ENCODE results near the gene MRM2.

The MRM2 gene

GRCh38 chr7:2247141-2247995 is 5.4 kb upstream of the MRM2 start:
- DNase-seq (ENCODE audit: low spot score), result no peak

- DNase-seq (ENCODE audit: low spot score), result peak; percentile 68
Measured at GRCh38 chr7:2245883-2246675, 4.1 kb upstream of the MRM2 start.

DNA sequence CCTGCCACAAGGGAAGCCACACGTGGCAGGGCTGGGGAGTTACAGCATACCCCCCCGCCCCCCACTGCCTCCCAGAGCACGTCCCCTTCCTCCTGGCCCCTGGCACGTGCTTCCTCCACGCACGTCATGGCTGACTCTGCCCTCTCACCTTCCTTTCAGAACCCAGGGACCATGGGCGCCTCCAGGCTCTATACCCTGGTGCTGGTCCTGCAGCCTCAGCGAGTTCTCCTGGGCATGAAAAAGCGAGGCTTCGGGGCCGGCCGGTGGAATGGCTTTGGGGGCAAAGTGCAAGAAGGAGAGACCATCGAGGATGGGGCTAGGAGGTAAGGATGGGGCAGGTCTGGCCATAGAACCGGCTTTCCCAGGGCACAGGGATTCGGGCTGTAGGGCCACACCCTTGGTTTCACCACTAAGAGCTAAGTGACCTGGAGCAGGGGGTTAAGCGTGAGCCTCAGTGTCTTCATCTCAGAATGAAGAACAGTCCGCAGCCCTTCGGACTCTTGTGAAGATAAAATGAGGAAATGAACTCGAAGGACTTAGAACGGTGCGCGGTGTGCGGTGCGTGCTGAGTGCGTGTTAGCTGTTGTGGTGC is 2.5 kb upstream of the MRM2 start:
- peak; percentile 47 for DNase-seq (ENCODE audit: low spot score)

- DNase-seq (ENCODE audit: low spot score), result no peak
Measured at GRCh38 chr7:2243458-2243857, 1.5 kb upstream of the MRM2 start.

DNA sequence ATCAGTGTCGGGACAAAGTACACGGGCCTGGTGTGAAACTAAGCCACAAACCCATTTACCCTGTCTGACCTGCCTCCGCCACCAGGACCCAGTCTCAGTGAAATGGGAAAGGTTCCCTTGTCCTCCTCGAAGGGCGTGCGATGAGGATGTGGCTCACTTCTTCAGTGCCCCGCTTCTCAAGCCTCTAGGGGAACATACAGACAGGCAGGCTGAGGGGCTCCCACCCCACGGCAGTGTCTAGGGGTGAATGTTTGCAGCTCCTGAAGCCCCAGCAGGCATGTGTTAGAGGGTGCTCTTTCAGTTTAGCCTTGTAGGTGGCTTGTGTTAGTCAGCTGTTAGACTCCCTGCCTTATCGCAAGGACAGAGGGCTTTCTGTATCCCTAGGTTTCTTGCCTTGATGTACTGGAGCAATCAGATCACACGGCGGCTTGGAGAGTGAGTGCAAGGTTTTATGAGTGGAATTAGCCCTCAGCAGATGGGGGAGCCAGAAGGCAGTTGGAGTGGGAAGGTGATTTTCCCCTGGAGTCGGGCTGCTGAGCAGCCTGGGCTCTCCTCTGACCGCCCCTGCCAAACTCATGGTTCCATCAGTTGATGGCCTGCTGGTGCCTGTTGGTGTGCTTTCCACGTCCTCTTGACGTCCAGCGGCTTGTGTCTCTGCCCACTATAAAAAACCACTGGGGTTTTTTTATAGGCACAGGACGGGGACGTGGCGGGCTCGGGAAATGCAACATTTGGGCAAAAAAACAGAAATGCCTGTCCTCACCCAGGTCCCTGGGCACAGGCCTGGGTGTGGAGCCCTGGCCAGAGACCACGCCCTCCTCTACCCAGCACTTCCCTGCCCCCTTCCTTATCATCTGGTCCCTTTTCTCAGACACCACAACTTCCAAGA is 780 bp upstream of the MRM2 start:
- DNase-seq (ENCODE audit: low spot score), result no peak

- DNase-seq (ENCODE audit: low spot score), result no peak
Measured at GRCh38 chr7:2239242-2239641, 2.8 kb downstream of the MRM2 start.

DNA sequence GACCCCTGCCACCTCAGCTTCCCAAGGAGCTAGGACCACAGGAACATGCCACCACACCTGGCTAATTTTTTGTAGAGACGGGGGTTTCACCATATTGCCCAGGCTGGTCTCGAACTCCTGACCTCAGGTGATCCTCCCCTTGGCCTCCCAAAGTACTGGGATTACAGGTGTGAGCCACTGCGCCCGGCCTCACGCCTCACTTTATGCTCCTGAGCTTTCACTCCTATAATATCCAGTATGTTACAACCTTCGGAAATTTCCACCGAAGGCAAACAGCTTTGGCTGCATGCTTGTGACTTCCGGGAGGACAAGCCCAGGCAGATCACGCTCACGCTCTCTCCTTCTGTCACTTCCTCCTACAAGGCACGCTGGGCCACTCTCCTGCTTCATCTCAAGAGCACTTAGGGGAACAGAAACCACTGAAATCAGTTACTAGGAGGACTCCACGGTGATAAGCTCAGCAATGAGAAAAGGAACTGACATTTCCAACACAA is 4.8 kb downstream of the MRM2 start:
- peak; percentile 85 for DNase-seq (ENCODE audit: low spot score)

DNA sequence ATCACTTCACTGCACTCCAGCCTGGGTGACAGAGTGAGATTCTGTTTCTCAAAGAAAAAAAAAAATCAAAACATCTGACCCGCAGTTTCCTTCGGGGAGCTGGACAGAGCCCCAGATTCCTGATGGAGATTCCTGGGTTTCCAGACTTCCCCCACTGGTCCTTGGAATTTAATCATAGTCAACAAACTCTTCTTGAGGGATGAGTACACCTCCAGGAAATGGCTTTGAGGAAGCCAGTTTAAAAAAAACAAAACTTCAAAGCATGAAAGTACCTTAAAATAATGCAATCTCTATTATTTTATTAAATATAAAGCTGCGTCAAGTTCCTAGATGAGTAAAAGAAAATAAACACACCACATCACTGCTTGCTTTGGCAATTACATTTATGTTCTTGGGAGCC is 8.1 kb downstream of the MRM2 start:
- no peak for DNase-seq (ENCODE audit: low spot score)

- peak; percentile 90 for DNase-seq (ENCODE audit: low spot score)
Measured at GRCh38 chr7:2232766-2233520, 9.1 kb downstream of the MRM2 start, which contains the start of gene MAD1L1. Gene MAD1L1 (minus strand): TSS chr7:2232945. CDS start chr7:2230133, 2,812 bp downstream.

DNA sequence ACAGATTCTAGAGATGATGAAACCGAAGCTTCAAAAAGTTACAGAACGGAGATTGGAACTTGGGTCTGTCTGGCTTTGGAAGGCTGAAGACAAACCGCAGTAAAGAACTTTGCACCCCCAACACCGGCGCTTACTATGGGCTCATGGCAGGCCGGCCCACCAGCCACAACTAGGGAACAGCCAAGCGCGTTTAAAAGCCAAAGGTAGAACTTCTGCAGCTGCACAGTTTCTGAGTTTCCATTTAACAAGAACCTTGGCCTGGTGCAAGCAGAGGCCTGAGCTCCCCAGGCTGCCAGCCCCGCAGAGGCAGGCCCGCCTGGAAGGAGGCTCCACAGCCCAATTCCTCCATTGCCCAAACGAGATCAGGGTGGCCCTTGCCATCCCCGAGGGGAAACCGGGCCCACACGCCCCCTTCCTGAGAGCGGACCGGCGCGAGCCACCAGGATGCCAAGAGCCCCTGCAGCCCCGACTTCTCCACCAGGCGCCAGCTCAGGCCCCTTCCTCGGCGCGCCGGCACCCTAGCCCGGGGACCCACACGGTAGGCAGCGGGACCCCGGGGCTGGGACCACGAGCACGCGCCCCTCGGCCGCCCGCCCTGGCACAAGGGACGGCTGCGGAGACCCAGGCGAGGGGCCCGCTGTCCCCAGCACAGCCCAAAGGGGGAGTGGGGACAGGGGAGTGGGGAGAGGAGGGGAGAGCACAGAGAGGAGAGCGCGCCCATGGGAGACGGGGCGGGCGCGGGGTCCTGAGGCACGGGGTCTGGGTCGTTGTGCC is 9.8 kb downstream of the MRM2 start:
- no peak for DNase-seq (ENCODE audit: low spot score)

- no peak for DNase-seq (ENCODE audit: low spot score)
Measured at GRCh38 chr7:2230882-2231281, 11.1 kb downstream of the MRM2 start.

DNA sequence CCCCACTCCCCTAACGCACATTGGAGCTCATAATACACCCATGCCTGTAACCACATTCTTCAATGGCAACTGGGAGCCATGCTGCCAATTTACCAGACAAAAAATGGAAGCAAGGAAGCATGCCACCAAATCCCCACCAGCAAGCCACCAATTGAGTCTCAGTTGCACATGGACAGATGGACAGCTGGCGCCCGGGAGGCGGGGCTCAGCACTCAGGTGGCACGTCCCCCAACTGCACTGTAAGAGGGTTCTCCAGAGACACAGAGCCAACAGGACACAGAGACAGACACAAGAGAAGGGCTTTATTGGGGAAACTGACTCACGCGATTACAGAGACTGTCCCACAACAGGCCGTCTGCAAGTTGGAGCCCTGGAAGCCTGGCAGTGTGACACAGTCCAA is 11.8 kb downstream of the MRM2 start:
- DNase-seq (ENCODE audit: low spot score), result no peak

DNA sequence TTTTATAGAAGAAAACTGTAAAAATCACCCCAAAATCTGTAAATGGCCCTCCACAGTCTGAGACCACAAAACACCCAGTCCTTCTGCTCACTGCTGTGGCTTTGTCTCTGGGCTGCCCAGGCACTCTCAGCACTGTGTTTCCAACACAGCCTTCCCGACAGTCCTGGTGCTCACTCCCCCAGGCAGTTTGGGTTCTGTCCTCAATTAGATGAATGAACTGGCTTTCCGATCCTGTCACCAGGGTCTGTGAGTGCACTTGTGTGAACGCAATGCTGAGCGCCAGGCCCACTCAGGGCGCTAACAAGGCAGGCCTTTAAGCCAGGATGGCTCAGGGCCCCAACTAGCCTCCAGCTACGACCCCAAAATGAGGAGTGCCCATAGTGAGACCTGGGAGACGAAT is 12.5 kb downstream of the MRM2 start:
- no peak for DNase-seq (ENCODE audit: low spot score)

DNA sequence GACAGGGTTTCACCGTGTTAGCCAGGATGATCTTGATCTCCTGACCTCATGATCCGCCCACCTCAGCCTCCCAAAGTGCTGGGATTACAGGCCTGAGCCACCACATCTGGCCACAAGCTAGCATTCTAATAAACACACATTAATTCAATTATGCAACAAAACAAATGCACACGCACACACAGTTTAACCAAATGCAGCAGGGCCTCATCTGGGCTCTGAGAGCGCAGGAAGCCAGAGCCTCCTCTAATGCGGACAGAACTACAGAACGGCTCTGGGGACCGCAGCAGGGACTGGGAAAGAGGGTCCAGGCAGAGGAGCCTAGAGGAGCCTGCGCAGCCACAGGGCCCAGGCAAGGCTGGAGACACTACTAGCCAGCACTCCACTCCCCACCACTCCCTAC is 13.1 kb downstream of the MRM2 start:
- DNase-seq (ENCODE audit: low spot score), result no peak

GRCh38 chr7:2227699-2228098 is 14.3 kb downstream of the MRM2 start:
- DNase-seq (ENCODE audit: low spot score), result no peak

GRCh38 chr7:2225830-2226229 is 16.2 kb downstream of the MRM2 start:
- DNase-seq (ENCODE audit: low spot score), result no peak

- no peak for DNase-seq (ENCODE audit: low spot score)
Measured at GRCh38 chr7:2225336-2225735, 16.7 kb downstream of the MRM2 start.

DNA sequence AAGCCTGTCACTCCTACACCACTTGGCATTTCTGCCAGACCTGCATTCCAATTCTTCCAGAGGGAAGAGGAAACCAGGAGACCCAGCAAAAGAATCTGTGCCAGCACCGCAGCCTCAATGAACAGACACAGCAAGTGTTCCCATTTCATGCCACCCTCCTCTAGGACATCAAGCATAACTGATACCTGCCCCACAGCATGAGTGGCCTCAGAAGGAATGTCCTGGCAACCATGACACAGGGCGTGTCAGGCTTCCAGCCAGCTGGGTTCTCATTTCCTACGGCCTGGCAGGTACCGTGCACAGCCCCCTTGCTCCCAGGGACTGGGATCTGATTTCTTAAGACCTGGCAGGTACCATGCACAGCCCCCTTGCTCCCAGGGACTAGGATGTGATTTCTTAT is 17.1 kb downstream of the MRM2 start:
- no peak for DNase-seq (ENCODE audit: low spot score)

DNA sequence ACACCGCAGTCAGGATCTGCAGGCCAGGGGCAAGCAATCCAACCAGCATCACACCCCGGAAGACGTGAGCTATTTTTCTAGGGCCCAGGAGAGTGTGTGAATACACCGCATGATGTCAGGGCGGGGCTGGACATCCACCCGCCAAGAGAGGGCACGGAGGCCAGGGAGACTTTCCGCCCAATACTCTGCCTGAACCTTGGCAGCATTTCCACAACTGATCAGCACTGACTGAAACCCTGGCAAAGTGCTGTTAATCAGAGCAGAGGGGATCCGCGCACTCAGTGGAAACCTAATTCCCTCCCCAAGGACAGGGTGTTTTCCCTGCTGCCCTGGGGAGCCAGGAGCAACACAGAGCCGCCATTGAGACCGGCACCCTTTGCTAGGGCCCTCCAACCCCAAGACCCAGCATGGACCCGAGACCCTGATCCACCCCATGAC is 17.5 kb downstream of the MRM2 start:
- no peak for DNase-seq (ENCODE audit: low spot score)

GRCh38 chr7:2223321-2223720 is 18.7 kb downstream of the MRM2 start:
- DNase-seq (ENCODE audit: low spot score), result no peak

All from Ammon's horn (tissue), 1 donor.